Type B pancreatic cell (in vitro differentiated cells): ENCODE measurements around the gene SAMHD1. TPM values are rescaled to one million over a fixed set of nuclear protein-coding genes. Genes with fewer than 3 reads are reported as not detected.

Experiments used
- DNase-seq: peaks from one replicate; pipeline ENCODE4 v3.0.0; 2021; ENCODE audit warnings: mixed read lengths; ENCODE audit not compliant: unreplicated experiment; ENCODE audit errors: extremely low spot score
- H3K27ac Mint-ChIP-seq: 2 replicates; pipeline ENCODE4 v1.8.0; 2021; ENCODE audit warnings: mild to moderate bottlenecking, mixed read lengths
- H3K27me3 Mint-ChIP-seq: 2 replicates; pipeline ENCODE4 v1.8.0; 2021; ENCODE audit warnings: mixed read lengths
- H3K36me3 Mint-ChIP-seq: 2 replicates; pipeline ENCODE4 v1.8.0; 2021; ENCODE audit warnings: mixed read lengths
- H3K4me1 Mint-ChIP-seq: one replicate; pipeline ENCODE4 v1.8.0; 2021; ENCODE audit warnings: mixed read lengths; ENCODE audit not compliant: unreplicated experiment
- H3K4me3 Mint-ChIP-seq: 2 replicates; pipeline ENCODE4 v1.8.0; 2021; ENCODE audit warnings: mild to moderate bottlenecking, mixed read lengths
- H3K9me3 Mint-ChIP-seq: 2 replicates; pipeline ENCODE4 v1.8.0; 2021; ENCODE audit warnings: mixed read lengths
- CTCF ChIP-seq: fragments of 200-600 bp; sonication (generic); conservative IDR thresholded peaks from 2 replicates; pipeline ENCODE4 v1.5.0; 2021; ENCODE audit warnings: antibody characterized with exemption, mild to moderate bottlenecking
- total RNA-seq: library from RNA; stranded (reverse); gene quantifications from 2 replicates; pipeline ENCODE4 v1.2.1, GENCODE V29; 2021; ENCODE audit warnings: low replicate concordance

Gene SAMHD1
- total RNA-seq, 1 donor from 2014 or later, result 33.4 TPM

DNA sequence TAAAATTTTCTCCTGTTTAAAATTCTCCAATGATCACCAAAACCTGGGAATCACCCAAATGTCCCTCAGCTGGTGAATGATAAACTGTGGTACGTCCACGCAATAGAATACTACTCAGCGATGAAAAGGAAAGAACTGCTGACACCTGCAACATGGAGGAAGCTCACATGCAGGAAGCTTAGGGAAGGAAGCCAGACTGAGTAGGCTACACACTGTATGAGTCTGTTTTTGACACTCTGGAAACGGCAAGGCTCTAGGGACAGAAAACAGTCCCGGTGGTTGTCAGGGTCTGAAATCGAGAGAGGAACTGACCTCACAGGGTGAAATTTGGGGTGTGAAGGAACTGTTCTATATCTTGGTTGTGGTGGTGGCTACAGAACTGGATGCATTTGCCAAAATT, 100.7 kb downstream of the SAMHD1 start:
- Mint-ChIP-seq H3K9me3 (peaks cover 5% of the 10 kb centered on the region), H3K36me3 (peaks cover 13% of the 10 kb centered on the region), H3K27me3 (no peaks in the 10 kb centered on the region), H3K4me1 (peaks cover 16% of the 10 kb centered on the region), H3K27ac (no peak overlapping the region), H3K4me3 (no peak overlapping the region)
- no peak for TF ChIP-seq CTCF
- DNase-seq, result no peak

GRCh38 chr20:36849333-36850065, 102.0 kb downstream of the SAMHD1 start:
- DNase-seq, result no peak
- no peaks in the 10 kb centered on the region for H3K27me3 Mint-ChIP-seq
- H3K4me1 Mint-ChIP-seq, result peaks cover 13% of the 10 kb centered on the region
- no peak for TF ChIP-seq CTCF
- peaks cover 5% of the 10 kb centered on the region for H3K9me3 Mint-ChIP-seq
- H3K36me3 Mint-ChIP-seq, result peaks cover 13% of the 10 kb centered on the region
- no peak overlapping the region for H3K27ac Mint-ChIP-seq
- no peak overlapping the region for H3K4me3 Mint-ChIP-seq

DNA sequence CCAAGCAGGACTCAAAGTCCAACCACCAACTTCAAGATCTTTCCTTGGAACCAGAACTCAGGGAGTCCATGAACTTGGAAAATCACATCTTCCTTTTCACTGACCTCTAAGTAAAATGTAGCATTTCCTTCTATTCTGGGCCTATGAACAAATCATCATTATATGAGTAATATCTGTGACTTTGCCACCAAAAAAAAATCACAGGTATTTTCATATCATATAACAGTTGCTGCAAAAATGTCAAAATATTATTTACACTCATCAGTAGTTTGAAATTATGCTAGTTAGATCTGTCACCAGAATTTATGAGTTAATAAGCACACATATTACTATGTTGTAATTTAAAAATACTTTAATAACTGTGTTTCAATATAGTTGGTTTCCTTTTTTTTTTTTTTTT, 102.8 kb downstream of the SAMHD1 start:
- Mint-ChIP-seq H3K9me3 (peaks cover 5% of the 10 kb centered on the region), H3K4me1 (peaks cover 13% of the 10 kb centered on the region), H3K27me3 (no peaks in the 10 kb centered on the region), H3K36me3 (peaks cover 13% of the 10 kb centered on the region), H3K4me3 (no peak overlapping the region), H3K27ac (peak overlapping the region; percentile 65)
- TF ChIP-seq CTCF, result no peak
- DNase-seq, result no peak

DNA sequence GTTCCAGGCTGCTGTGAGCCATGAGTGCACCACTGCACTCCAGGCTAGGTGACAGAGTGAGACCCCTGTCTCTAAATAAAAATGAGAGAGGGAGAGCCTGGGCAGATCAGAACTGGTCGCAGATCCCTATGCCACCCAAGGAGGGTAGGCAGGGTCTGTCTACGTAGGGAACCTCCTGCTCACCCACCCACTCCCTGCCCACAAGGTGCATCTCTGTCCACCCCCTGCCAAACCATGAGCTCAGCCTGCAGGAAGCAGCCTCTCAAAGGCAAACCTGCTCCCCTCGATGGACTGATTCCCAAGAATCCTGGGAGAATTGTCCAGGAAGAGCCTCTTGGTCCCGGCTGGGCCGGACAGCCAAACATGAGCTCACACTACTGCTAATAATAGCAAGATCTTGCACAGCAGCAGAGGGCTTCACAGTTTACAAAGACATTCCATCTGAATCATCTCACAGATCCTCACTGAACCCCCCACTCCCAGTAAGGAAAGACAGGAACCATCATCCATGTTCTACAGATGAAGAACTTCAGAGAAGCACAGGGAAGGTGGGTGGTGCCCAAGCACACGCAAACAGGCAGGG, 103.3 kb downstream of the SAMHD1 start:
- Mint-ChIP-seq H3K4me3 (no peak overlapping the region), H3K4me1 (peaks cover 18% of the 10 kb centered on the region), H3K9me3 (peaks cover 5% of the 10 kb centered on the region), H3K27ac (peak overlapping the region; percentile 95), H3K27me3 (no peaks in the 10 kb centered on the region), H3K36me3 (peaks cover 17% of the 10 kb centered on the region)
- DNase-seq, result no peak
- TF ChIP-seq CTCF, result no peak

GRCh38 chr20:36847710-36848040, 103.8 kb downstream of the SAMHD1 start:
- peaks cover 5% of the 10 kb centered on the region for H3K9me3 Mint-ChIP-seq
- H3K36me3 Mint-ChIP-seq, result peaks cover 17% of the 10 kb centered on the region
- no peak overlapping the region for H3K4me3 Mint-ChIP-seq
- DNase-seq, result no peak
- H3K4me1 Mint-ChIP-seq, result peaks cover 18% of the 10 kb centered on the region
- TF ChIP-seq CTCF, result no peak
- H3K27ac Mint-ChIP-seq, result peak overlapping the region; percentile 95
- no peaks in the 10 kb centered on the region for H3K27me3 Mint-ChIP-seq
